SK-N-SH treated with all-trans-retinoic acid at 6 μM for 48 hours (cell line): ENCODE data around the gene INAVA.

ENCODE experiments used
- BACH2 ChIP-seq: fragments of 250-450 bp; sonication (Bioruptor Pico); IDR thresholded peaks from 2 replicates; pipeline ENCODE4 v1.9.0; 2021; ENCODE audit warnings: mild to moderate bottlenecking, borderline replicate concordance
- CREB5 ChIP-seq: fragments of 250-450 bp; sonication (Bioruptor Pico); IDR thresholded peaks from 2 replicates; pipeline ENCODE4 v1.5.1; 2020; ENCODE audit warnings: low read depth, mild to moderate bottlenecking, moderate library complexity
- SNAI2 ChIP-seq: fragments of 250-450 bp; sonication (Bioruptor Pico); IDR thresholded peaks from 2 replicates; pipeline ENCODE4 v1.5.0; 2020; ENCODE audit warnings: mild to moderate bottlenecking, moderate library complexity

GRCh38 chr1:200890027-200890426, 4.7 kb upstream of the INAVA start:
- no peak for TF ChIP-seq SNAI2 (CRISPR knock-in tag)
- no peak for TF ChIP-seq CREB5 (CRISPR knock-in tag)
- TF ChIP-seq BACH2: no peak
